Neuron (in vitro differentiated cells): ENCODE results near the gene P2RX6.

Source experiments
- H2AFZ ChIP-seq: one replicate; pipeline ENCODE4 v1.6.1; 2013; ENCODE audit warnings: low read depth, mild to moderate bottlenecking, inconsistent platforms, low read length, moderate library complexity
- H3K27me3 ChIP-seq: one replicate; pipeline ENCODE4 v1.6.1; 2013; ENCODE audit warnings: low read length; ENCODE audit not compliant: insufficient read depth
- H3K36me3 ChIP-seq: one replicate; pipeline ENCODE4 v1.6.1; 2013; ENCODE audit warnings: low read length; ENCODE audit not compliant: insufficient read depth
- H3K4me1 ChIP-seq: one replicate; pipeline ENCODE4 v1.6.1; 2013; ENCODE audit warnings: low read length; ENCODE audit not compliant: insufficient read depth
- H3K4me3 ChIP-seq: 2 replicates; pipeline ENCODE4 v1.5.1; 2013; ENCODE audit warnings: mild to moderate bottlenecking, low read length, moderate library complexity
- H3K9me3 ChIP-seq: one replicate; pipeline ENCODE4 v1.6.1; 2013; ENCODE audit warnings: low read length

Gene P2RX6

GRCh38 chr22:21020802-21021429 is 6.0 kb downstream of the P2RX6 start:
- H3K4me3 ChIP-seq: no peak overlapping the region

GRCh38 chr22:21022507-21022906 is 7.5 kb downstream of the P2RX6 start:
- Histone ChIP-seq H3K27me3 (peaks cover 4% of the 10 kb centered on the region), H3K36me3 (no peaks in the 10 kb centered on the region), H3K9me3 (no peaks in the 10 kb centered on the region), H3K4me1 (no peaks in the 10 kb centered on the region), H2AFZ (no peak overlapping the region), H3K4me3 (no peak overlapping the region)

More at GRCh38 chr22:21020802-21021429, 6.0 kb downstream of the P2RX6 start:
- Histone ChIP-seq H3K36me3 (no peaks in the 10 kb centered on the region), H3K27me3 (peaks cover 4% of the 10 kb centered on the region), H2AFZ (no peak overlapping the region), H3K4me1 (peaks cover 3% of the 10 kb centered on the region), H3K9me3 (no peaks in the 10 kb centered on the region)

DNA sequence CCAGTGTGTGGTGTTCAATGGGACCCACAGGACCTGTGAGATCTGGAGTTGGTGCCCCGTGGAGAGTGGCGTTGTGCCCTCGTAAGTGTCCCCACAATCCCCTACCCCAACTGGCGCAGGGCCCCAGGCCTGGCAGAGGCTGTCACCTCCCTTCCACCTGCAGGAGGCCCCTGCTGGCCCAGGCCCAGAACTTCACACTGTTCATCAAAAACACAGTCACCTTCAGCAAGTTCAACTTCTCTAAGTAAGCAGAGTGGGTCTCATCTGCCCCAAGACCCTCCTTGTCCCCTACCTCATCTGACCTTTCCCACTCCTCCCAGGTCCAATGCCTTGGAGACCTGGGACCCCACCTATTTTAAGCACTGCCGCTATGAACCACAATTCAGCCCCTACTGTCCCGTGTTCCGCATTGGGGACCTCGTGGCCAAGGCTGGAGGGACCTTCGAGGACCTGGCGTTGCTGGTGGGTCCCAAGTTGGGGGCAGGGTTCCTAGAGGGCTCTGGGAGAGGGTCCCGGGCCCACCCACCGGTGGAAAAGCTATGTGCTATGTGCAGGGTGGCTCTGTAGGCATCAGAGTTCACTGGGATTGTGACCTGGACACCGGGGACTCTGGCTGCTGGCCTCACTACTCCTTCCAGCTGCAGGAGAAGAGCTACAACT is 8.1 kb downstream of the P2RX6 start:
- H3K27me3 ChIP-seq: peaks cover 4% of the 10 kb centered on the region
- no peaks in the 10 kb centered on the region for H3K4me1 ChIP-seq
- no peak overlapping the region for H3K4me3 ChIP-seq
- no peaks in the 10 kb centered on the region for H3K9me3 ChIP-seq
- H2AFZ ChIP-seq: no peak overlapping the region
- H3K36me3 ChIP-seq: no peaks in the 10 kb centered on the region

- H3K27me3 ChIP-seq: peaks cover 4% of the 10 kb centered on the region
- H2AFZ ChIP-seq: no peak overlapping the region
These were observed 10.3 kb downstream of the P2RX6 start for GRCh38 chr22:21025266-21025665.

DNA sequence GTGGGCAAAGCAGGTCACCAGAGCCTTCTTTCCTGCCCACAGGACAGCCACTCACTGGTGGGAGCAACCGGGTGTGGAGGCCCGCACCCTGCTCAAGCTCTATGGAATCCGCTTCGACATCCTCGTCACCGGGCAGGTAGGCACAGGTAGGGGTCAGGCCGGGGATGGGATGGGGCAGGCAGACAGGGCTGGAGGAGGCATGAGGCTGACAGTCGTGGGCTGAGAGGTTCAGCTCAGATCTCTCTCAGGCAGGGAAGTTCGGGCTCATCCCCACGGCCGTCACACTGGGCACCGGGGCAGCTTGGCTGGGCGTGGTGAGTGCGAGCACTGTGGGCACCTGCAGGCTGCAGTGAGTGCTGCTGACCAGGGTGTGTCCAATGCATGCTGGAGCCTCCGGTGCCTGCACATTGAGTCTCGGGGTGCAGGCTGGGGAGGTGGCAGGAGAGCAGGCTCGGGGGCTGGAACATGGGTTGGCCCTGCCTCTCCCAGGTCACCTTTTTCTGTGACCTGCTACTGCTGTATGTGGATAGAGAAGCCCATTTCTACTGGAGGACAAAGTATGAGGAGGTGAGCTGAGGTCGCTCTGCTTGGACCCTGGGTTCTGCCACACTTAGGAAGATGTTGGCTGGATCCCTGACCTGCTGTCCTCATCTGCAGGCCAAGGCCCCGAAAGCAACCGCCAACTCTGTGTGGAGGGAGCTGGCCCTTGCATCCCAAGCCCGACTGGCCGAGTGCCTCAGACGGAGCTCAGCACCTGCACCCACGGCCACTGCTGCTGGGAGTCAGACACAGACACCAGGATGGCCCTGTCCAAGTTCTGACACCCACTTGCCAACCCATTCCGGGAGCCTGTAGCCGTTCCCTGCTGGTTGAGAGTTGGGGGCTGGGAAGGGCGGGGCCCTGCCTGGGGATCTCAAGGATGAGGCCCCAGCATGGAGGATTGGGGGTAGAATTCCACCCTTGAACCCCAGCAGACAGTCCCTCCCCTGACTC is 11.1 kb downstream of the P2RX6 start:
- Histone ChIP-seq H3K27me3 (peaks cover 4% of the 10 kb centered on the region), H3K36me3 (no peaks in the 10 kb centered on the region), H2AFZ (no peak overlapping the region), H3K9me3 (no peaks in the 10 kb centered on the region), H3K4me3 (no peak overlapping the region), H3K4me1 (no peaks in the 10 kb centered on the region)

More at GRCh38 chr22:21025266-21025665, 10.3 kb downstream of the P2RX6 start:
- Histone ChIP-seq H3K4me1 (no peaks in the 10 kb centered on the region), H3K36me3 (no peaks in the 10 kb centered on the region), H3K4me3 (no peak overlapping the region), H3K9me3 (no peaks in the 10 kb centered on the region)

DNA sequence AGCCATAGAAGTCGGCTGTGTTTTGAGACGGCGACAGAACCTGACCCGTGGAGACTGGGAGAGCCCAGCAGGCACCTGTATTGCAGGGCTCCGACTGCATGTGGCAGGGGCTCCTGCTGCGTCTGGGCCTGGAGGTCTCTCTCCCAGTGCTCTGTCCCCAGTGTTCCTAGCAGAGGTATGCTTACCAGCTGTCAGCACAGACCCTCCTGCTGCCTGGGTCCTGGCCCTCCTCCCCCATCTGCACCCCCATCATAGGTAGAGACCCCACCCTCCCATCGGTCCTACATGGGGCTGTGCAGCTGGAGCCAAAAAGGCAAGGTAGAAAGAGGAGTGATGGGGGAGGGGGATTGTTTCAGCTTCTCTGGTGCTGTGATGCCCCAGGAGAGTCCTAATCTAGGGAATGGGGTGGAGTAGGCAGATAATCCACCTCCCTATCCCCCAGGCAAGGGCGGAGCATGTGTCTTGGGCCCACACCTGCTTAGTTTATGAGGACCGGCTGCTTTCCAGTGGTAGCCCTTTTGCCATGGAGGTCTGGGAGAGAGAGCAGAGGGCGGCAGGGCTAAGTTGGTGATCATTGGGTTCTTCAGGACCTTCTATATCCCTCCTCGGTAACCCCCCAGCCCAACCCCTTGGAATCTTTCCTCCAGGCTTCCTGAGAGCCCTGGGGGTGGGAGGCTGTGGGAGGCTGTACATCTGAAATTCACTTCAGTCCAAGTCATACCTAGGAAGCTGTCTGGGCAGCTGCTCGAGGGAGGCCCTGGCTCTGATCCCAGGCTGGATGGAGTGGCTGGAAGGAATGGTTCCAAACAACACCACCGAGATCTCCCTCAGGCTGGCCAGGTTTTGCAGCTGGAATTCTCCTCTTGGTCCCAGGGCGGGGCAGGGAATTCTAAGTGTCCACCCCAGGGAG is 12.1 kb downstream of the P2RX6 start:
- Histone ChIP-seq H3K4me1 (peaks cover 2% of the 10 kb centered on the region), H3K4me3 (no peak overlapping the region), H2AFZ (no peak overlapping the region), H3K9me3 (no peaks in the 10 kb centered on the region), H3K36me3 (no peaks in the 10 kb centered on the region), H3K27me3 (peaks cover 4% of the 10 kb centered on the region)

DNA sequence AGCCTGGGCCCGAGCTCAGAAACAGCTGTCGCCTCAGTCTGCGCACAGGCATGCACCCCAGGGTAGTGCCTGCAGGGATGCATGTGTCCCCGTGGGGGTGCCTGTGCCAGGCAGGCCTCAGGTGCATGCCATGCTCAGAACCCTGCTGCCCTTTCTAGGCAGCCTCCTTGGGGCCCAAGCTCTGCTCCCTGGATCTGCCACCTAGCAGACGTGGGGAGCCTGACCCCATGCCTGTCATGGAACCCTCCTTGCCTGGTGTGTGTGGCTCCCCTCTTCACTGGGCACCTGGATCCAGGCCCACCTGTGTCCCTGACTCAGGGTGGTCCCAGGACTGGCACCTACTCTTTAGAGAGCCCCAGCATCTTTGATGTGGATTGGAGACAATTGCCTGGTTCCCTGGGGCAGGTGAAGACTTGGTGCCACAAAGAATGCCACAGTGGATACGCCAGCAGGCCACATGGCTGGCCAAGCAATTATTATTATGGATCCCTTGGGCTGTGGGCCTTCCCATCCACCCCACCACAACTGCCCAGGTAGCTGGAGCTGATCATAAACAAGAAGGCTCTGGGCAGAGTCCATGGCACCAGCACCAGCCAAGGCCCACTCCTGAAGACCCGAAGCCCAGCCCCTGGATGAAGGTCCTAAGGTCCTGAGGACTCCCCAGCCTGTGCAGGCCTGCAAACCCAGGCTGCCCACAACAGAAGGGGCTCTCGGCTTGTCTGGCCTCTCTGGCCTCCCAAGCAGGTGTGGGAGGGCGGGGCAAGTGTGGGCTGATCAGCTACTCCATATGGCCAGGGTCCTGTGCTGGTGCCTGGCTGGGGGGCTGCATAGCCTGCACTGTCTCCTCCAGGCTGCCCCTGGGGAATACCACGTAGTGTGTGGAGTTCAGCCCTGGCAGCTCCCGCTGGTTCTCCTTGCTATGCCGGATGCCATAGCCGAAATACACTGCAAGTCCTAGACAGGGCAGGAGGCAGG is 13.6 kb downstream of the P2RX6 start:
- Histone ChIP-seq H3K4me3 (no peak overlapping the region), H3K36me3 (no peaks in the 10 kb centered on the region), H3K4me1 (peaks cover 9% of the 10 kb centered on the region), H3K27me3 (no peaks in the 10 kb centered on the region), H2AFZ (no peak overlapping the region), H3K9me3 (no peaks in the 10 kb centered on the region)

DNA sequence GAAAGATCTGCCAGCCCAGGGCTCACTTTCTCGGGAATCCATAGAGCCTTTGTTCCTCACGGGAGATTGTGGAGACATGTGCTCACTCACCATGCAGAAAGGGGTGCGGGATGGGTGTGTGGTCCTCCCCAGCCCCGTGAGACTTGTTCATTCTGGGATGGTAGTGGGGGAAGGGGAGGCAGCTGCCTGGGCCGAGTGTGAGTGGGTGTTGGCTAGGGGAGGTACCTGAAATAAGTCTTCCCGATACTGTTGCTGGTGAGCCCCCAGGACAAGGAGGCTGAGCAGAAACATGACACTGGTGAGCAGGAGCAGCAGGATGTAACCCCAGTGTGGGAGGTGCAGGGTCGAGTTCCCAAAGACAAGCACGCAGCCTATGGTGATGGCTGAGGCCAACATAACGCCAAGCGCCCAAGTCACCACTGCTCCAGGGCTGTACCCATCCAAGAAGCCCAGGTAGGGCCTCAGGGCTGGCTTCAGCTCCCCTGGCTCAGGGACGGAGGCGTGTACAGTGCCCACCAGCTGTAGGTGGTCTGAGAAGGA is 14.6 kb downstream of the P2RX6 start:
- Histone ChIP-seq H3K27me3 (no peaks in the 10 kb centered on the region), H3K4me1 (peaks cover 9% of the 10 kb centered on the region), H3K4me3 (no peak overlapping the region), H3K36me3 (no peaks in the 10 kb centered on the region), H2AFZ (no peak overlapping the region), H3K9me3 (no peaks in the 10 kb centered on the region)

DNA sequence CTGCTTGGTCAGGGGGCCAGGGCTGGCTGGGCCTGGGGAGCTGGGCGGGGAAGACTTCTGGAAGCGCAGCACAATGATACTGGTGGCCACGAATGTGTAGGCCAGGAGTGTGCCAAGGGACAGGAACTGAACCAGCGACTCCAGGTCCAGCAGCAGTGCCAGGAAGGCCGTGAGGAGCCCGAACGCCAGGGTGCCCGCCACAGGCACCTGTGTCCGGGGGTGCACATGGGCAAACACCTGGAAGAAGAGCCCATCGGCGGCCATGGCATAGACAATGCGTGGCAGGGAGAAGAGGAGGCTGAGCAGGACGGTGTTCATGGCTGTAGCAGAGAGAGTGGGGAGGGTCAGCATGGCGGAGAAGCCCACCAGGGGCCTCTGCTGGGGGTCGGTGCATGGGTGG is 15.1 kb downstream of the P2RX6 start:
- H3K9me3 ChIP-seq: no peaks in the 10 kb centered on the region
- H3K4me3 ChIP-seq: no peak overlapping the region

DNA sequence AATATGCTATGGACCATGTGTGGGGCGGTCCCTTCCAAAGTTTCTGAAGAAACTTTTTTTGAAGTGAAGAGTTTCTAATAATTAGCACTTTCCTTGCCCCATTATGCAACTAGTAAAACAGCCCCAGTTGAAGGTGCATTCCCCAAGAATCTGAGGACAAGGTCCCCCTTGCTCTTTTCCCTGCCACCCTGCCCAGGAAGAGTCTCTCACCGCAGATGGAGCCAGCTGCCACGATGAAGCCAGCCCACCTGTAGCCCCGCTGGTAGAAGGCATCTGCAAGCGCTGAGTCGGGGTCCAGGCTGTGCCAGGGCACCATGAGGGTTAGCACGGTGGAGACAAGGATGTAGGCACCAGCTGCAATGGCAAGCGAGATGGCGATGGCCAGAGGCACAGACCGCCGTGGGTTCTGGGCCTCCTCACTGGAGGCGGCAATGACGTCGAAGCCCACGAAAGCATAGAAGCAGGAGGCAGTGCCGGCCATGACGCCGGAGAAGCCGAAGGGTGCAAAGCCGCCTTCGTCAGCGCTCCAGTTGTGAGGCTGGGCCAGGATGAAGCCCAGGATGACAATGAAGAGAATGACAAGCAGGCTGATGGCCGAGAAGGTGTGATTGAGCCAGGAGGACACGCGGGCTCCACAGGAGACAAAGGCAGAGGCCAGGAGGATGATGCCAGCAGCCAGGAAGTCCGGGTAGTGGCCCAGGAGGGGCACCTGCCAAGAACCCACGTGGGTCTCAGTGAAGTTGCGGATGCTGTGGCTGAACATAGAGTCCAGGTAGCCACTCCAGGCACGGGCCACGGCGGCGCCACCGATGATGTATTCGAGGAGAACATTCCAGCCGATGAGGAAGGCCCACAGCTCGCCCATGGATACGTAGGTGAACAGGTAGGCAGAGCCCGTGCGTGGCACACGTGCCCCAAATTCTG is 15.9 kb downstream of the P2RX6 start:
- Histone ChIP-seq H3K4me1 (peaks cover 9% of the 10 kb centered on the region), H2AFZ (no peak overlapping the region), H3K36me3 (no peaks in the 10 kb centered on the region), H3K27me3 (peaks cover 5% of the 10 kb centered on the region), H3K9me3 (no peaks in the 10 kb centered on the region), H3K4me3 (no peak overlapping the region)

More for the DNA sequence above, 15.1 kb downstream of the P2RX6 start:
- no peak overlapping the region for H2AFZ ChIP-seq
- H3K4me1 ChIP-seq: peaks cover 9% of the 10 kb centered on the region
- H3K36me3 ChIP-seq: no peaks in the 10 kb centered on the region
- peaks cover under 1% of the 10 kb centered on the region for H3K27me3 ChIP-seq
